Upper lobe of left lung (tissue), 6 donors: Measurements from ENCODE around the gene RASA4. TPM values are rescaled to one million over a fixed set of nuclear protein-coding genes. Genes with fewer than 3 reads are reported as not detected.
"Not testable (repeated sequence)": the region's sequence is repeated elsewhere in the genome, so short reads cannot be mapped to it uniquely, and the experiment has no call there.

Experiments
- ATAC-seq, 2 donors: fragments of 200-7000 bp; cut with Tn5 transposase; one replicate each; pipeline ENCODE4 v1.9.1; 2022; ENCODE audit warnings: mild to moderate bottlenecking in 2 of 2, moderate library complexity in 2 of 2; ENCODE audit not compliant: low FRiP score in 2 of 2
- DNase-seq, 2 donors: peaks; one replicate each; pipeline ENCODE4 v3.0.0-alpha.2; 2019 to 2020
- H3K27ac ChIP-seq, 4 donors: fragments of 200-600 bp; sonication (generic); one replicate each; pipeline ENCODE4 v1.5.1; 2016 to 2019
- H3K27me3 ChIP-seq, 4 donors: fragments of 200-600 bp; sonication (generic); one replicate each; pipeline ENCODE4 v1.5.1; 2017 to 2019
- H3K36me3 ChIP-seq, 4 donors: fragments of 200-600 bp; sonication (generic); one replicate each; pipeline ENCODE4 v1.5.1; 2016 to 2019
- H3K4me1 ChIP-seq, 4 donors: fragments of 200-600 bp; sonication (generic); one replicate each; pipeline ENCODE4 v1.5.1; 2018 to 2019
- H3K4me3 ChIP-seq, 4 donors: fragments of 200-600 bp; sonication (generic); one replicate each; pipeline ENCODE4 v1.5.1; 2017 to 2019; ENCODE audit warnings: mild to moderate bottlenecking in 2 of 4, moderate library complexity in 1 of 4
- H3K9me3 ChIP-seq, 4 donors: fragments of 200-600 bp; sonication (generic); one replicate each; pipeline ENCODE4 v1.5.1; 2018 to 2019
- CTCF ChIP-seq, 6 experiments: fragments of 450-650 bp in 4 of 6; fragments of 200-600 bp in 2 of 6; sonication (generic) in 2 of 6; IDR thresholded peaks; one replicate each; pipeline ENCODE4 v1.5.1; 2016 to 2019; ENCODE audit warnings: antibody characterized with exemption in 6 of 6
- POLR2A ChIP-seq, 4 donors: fragments of 450-650 bp; IDR thresholded peaks; one replicate each; pipeline ENCODE4 v1.5.1; 2016 to 2017; ENCODE audit warnings: antibody characterized with exemption in 4 of 4, mild to moderate bottlenecking in 2 of 4
- POLR2AphosphoS5 ChIP-seq, 2 donors: sonication (generic); formaldehyde crosslinking; IDR thresholded peaks; one replicate each; pipeline ENCODE4 v1.5.1; 2017; ENCODE audit warnings: antibody characterized with exemption in 2 of 2
- WGBS, 2 donors: methylation state at CpG; one replicate each; pipeline ENCODE4 v1.1.5; 2017 to 2018; 5-methylcytosine and 5-hydroxymethylcytosine counted together
- total RNA-seq, 6 donors: library from RNA; depleted of rRNA in 4 of 6; stranded (reverse); fragments of >200 nt in 4 of 6; gene quantifications; one replicate each; pipeline versions ENCODE4 v1.1.0 to v1.2.1, GENCODE V29; 2016 to 2021
- donor health status: DM: no; HTN: no; CAD: no; lungs with moderate emphysema.
- donor health status: DM: no; HTN: yes; CAD: no; lungs with severe emphysema.

The RASA4 gene
- total RNA-seq, 6 donors from 2014 or later: 8.7 to 132 (median 41.7) TPM

- TF ChIP-seq POLR2AphosphoS5 (IDR thresholded peaks at IDR 0.05) (peak in 1 of 2 donors; percentile 74), CTCF (IDR thresholded peaks at IDR 0.05) (peak in 5 of 6 experiments; percentile 31 to 79 (median 44)), POLR2A (IDR thresholded peaks at IDR 0.05) (peak in 2 of 4 donors; percentile 23 to 71)
- peak within 1 kb of the TSS in 3 of 4 donors; percentile 72 to 89 (median 85) for H3K27ac ChIP-seq
- not testable (repeated sequence) for H3K4me1 ChIP-seq, H3K36me3 ChIP-seq, H3K27me3 ChIP-seq, H3K9me3 ChIP-seq
- DNase-seq (peak; percentile 93 to 98), ATAC-seq (peak; percentile 96 to 98)
- peak within 1 kb of the TSS; percentile 58 to 75 (median 73) for H3K4me3 ChIP-seq
- 1% methylated on average over 30 to 40 of the region's 64 CpGs for WGBS, 2 donors
Observed at GRCh38 chr7:102572261-102573239, 44.0 kb downstream of the RASA4 start, which contains the start of gene POLR2J3. POLR2J3 (minus strand) TSS chr7:102572583; CDS start chr7:102572521, 62 bp downstream.

- not testable (repeated sequence) for H3K4me3 ChIP-seq, H3K27ac ChIP-seq, H3K36me3 ChIP-seq, H3K27me3 ChIP-seq, ATAC-seq, H3K4me1 ChIP-seq, H3K9me3 ChIP-seq
- 100% methylated on average over 4 of the region's 11 CpGs; no CpG with 5 or more reads in 1 of the 2 donors for WGBS, 2 donors
- DNase-seq: peak in 1 of 2 donors; percentile 73
Observed at GRCh38 chr7:102568620-102569019, 47.9 kb downstream of the RASA4 start.

- not testable (repeated sequence) for DNase-seq
Observed at GRCh38 chr7:102550808-102551422, 65.6 kb downstream of the RASA4 start, which contains the start of gene SPDYE2. SPDYE2 (plus strand) TSS chr7:102551226; CDS start chr7:102553256, 2,030 bp downstream.

DNA sequence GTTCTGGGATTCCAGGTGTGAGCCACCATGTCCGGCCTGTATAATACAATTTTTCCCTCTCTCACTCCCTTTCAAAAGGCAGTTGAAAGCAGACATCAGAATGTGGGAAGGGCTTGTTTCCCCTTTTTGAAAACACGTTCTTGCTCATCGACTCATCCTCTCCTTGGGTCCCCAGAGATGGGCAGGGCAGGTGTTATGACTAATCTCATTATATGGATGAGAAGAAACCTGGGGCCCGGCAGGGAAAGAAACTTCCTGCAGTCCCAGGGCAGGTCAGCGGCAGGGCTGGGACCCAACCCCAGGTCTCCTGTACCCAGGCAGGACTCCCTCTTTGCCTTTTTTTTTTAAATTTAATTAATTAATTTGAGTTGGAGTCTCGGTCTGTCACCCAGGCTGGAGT, 70.2 kb downstream of the RASA4 start:
- not testable (repeated sequence) for H3K4me1 ChIP-seq, H3K9me3 ChIP-seq, H3K27ac ChIP-seq, H3K4me3 ChIP-seq, H3K27me3 ChIP-seq, DNase-seq, H3K36me3 ChIP-seq
- ATAC-seq: peak in 1 of 2 donors; percentile 2
- WGBS, 2 donors: 95% methylated on average over 2 of the region's 6 CpGs; no CpG with 5 or more reads in 1 of the 2 donors

More at GRCh38 chr7:102550808-102551422, 65.6 kb downstream of the RASA4 start, which contains the start of gene SPDYE2:
- not testable (repeated sequence) for H3K4me3 ChIP-seq, H3K36me3 ChIP-seq, H3K27ac ChIP-seq, H3K27me3 ChIP-seq, H3K4me1 ChIP-seq, H3K9me3 ChIP-seq
- no CpG with 5 or more reads among the region's 6 CpGs for WGBS, 2 donors
- peak in 1 of 2 donors; percentile 51 for ATAC-seq

DNA sequence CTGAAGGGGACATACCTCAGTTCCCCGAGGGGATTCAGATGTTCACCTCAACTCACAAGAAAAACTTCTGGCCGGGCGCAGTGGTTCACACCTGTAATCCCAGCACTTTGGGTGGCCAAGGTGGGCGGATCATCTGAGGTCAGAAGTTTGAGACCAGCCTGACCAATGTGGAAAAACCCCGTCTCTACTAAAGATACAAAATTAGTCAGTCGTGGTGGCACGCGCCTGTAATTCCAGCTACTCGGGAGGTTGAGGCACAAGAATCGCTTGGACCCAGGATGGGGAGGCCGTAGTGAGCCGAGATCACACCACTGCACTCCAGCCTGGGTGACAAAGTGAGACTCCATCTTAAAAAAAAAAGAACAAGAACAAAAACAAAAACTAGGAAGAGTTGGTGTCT, 71.3 kb downstream of the RASA4 start:
- not testable (repeated sequence) for H3K4me3 ChIP-seq, H3K27ac ChIP-seq, H3K4me1 ChIP-seq, H3K27me3 ChIP-seq, H3K36me3 ChIP-seq, DNase-seq, H3K9me3 ChIP-seq, ATAC-seq
- WGBS, 2 donors: 95 to 96% methylated on average over 7 to 8 of the region's 12 CpGs

GRCh38 chr7:102544372-102544771, 72.2 kb downstream of the RASA4 start:
- no CpG with 5 or more reads among the region's 1 CpG for whole genome bisulfite sequencing, 2 donors
- not testable (repeated sequence) for H3K36me3 ChIP-seq, ATAC-seq, H3K4me3 ChIP-seq, DNase-seq, H3K4me1 ChIP-seq, H3K27ac ChIP-seq, H3K9me3 ChIP-seq, H3K27me3 ChIP-seq

GRCh38 chr7:102543596-102543995, 73.0 kb downstream of the RASA4 start, which contains the start of gene UPK3BL2:
UPK3BL2 (minus strand) TSS chr7:102543696; CDS start chr7:102543636, 60 bp downstream.
- H3K4me1 ChIP-seq, H3K36me3 ChIP-seq, H3K9me3 ChIP-seq, H3K27ac ChIP-seq, H3K27me3 ChIP-seq, DNase-seq, H3K4me3 ChIP-seq: not testable (repeated sequence)
- ATAC-seq: peak in 1 of 2 donors; percentile 1
- no CpG with 5 or more reads among the region's 8 CpGs for WGBS, 2 donors

GRCh38 chr7:102542771-102543170, 73.8 kb downstream of the RASA4 start:
- peak in 1 of 2 donors; percentile 27 for DNase-seq

GRCh38 chr7:102542083-102542482, 74.5 kb downstream of the RASA4 start:
- not testable (repeated sequence) for H3K4me3 ChIP-seq, H3K27me3 ChIP-seq, H3K4me1 ChIP-seq, H3K9me3 ChIP-seq, H3K27ac ChIP-seq, DNase-seq, H3K36me3 ChIP-seq
- ATAC-seq: peak in 1 of 2 donors; percentile 1
- no CpG with 5 or more reads among the region's 8 CpGs for WGBS, 2 donors

More at GRCh38 chr7:102542771-102543170, 73.8 kb downstream of the RASA4 start:
- H3K27ac ChIP-seq, H3K36me3 ChIP-seq, H3K4me1 ChIP-seq, H3K9me3 ChIP-seq, ATAC-seq, H3K4me3 ChIP-seq, H3K27me3 ChIP-seq: not testable (repeated sequence)
- 80% methylated on average over 1 of the region's 11 CpGs; no CpG with 5 or more reads in 1 of the 2 donors for WGBS, 2 donors

DNA sequence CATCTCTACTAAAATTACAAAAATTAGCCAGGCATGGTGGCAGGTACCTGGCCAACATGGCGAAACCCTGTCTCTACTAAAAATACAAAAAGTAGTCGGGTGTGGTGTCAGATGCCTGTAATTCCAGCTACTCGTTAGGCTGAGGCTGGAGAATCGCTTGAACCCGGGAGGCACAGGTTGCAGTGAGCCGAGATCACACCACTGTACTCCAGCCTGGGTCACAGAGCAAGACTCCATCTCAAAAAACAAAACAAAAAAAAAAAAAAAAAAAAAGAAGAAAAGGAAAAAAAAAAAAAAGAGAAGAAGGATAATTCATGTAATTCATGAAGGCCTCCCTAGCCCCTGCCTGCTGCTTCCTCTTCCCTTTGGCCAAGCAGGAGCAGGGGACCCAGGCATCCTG, 76.0 kb downstream of the RASA4 start:
- H3K4me3 ChIP-seq, H3K36me3 ChIP-seq, H3K4me1 ChIP-seq, H3K27me3 ChIP-seq, DNase-seq, H3K27ac ChIP-seq, ATAC-seq, H3K9me3 ChIP-seq: not testable (repeated sequence)
- WGBS, 2 donors: no CpG with 5 or more reads among the region's 6 CpGs

- H3K36me3 ChIP-seq, H3K4me1 ChIP-seq, H3K27ac ChIP-seq, H3K4me3 ChIP-seq, H3K9me3 ChIP-seq, H3K27me3 ChIP-seq, ATAC-seq, DNase-seq: not testable (repeated sequence)
- 57 to 76% methylated on average over 2 to 3 of the region's 8 CpGs for WGBS, 2 donors
Observed at GRCh38 chr7:102535062-102535615, 81.4 kb downstream of the RASA4 start.
